Fibroblast of villous mesenchyme (primary cell): ENCODE measurements around the gene ITGA11. TPM values are rescaled to one million over a fixed set of nuclear protein-coding genes. Genes with fewer than 3 reads are reported as not detected.

Source experiments
- DNase-seq: peaks from one replicate; pipeline ENCODE4 v3.0.0-alpha.2; 2010; ENCODE audit warnings: low read depth
- H3K4me3 ChIP-seq: 2 replicates; pipeline ENCODE4 v1.5.1; 2011; ENCODE audit warnings: low read depth, mild to moderate bottlenecking, low read length
- total RNA-seq: library from RNA; depleted of rRNA; stranded (reverse); fragments of >200 nt; gene quantifications from 2 replicates; pipeline ENCODE4 v1.2.3, GENCODE V29; 2012
- TF ChIP-seq, protein P1 (sequence below): IDR thresholded peaks from 2 replicates; pipeline ENCODE4 v1.5.1; 2012; ENCODE audit warnings: low read depth, mild to moderate bottlenecking, low read length; ENCODE audit not compliant: insufficient read depth

The ITGA11 gene
- total RNA-seq, 1 donor, result 87.7 TPM

DNA sequence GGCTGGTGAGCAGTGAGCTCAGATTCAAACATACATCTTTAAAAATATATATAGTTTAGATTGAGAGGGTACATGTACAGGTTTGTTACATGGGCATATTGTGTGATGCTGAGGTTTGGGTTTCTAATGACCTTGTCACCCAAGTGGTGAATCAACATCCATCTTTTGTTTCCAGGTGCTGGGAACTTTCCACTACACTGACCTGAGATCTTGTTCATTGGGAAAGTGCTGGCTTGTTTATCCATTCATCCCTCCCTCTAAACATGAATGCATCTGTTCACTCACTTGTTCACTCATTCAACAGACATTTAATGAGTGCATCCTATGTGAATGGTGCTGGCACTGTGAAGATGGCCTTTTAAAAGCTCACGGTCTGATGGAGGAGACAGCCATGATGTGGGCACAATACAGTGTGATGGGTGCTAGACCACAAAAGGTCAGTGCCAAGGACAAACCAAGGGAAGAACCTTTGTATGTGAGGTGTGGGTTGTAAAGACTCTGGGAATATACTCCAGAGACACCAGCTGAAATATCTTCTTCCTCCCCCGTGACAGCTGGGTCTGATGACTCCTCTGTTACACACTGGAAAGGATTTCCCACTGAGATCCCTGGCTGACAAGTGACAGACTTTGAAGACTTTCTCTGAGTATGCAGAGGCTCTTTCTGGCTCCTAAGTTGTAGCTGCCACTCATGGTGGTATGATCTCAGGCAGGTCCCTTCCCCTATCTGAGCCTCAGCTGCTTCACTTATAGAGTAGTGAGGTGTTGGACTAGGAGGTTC is 16.2 kb upstream of the ITGA11 start:
- TF ChIP-seq, protein P1, sequence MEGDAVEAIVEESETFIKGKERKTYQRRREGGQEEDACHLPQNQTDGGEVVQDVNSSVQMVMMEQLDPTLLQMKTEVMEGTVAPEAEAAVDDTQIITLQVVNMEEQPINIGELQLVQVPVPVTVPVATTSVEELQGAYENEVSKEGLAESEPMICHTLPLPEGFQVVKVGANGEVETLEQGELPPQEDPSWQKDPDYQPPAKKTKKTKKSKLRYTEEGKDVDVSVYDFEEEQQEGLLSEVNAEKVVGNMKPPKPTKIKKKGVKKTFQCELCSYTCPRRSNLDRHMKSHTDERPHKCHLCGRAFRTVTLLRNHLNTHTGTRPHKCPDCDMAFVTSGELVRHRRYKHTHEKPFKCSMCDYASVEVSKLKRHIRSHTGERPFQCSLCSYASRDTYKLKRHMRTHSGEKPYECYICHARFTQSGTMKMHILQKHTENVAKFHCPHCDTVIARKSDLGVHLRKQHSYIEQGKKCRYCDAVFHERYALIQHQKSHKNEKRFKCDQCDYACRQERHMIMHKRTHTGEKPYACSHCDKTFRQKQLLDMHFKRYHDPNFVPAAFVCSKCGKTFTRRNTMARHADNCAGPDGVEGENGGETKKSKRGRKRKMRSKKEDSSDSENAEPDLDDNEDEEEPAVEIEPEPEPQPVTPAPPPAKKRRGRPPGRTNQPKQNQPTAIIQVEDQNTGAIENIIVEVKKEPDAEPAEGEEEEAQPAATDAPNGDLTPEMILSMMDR, result no peak
- no peak overlapping the region for H3K4me3 ChIP-seq
- DNase-seq, result no peak

DNA sequence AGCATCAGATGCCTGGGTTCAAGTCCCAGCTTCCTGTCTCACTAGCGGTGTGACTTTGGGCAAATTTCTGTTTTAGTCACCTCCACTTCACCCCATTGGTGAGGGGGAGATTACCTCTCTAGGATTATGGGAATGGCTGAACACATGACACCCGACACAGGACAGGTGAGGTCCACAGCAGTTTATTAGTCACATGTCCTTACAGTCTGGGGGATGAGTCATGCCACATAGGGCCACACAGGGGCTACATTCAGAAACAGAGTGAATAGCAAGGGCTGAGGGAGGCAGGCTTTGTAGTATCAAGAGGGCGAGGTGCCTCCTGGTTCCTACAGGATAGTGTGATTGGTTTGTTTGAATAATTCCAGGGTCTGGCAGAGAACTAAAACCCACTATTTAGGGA is 15.2 kb upstream of the ITGA11 start:
- H3K4me3 ChIP-seq, result no peak overlapping the region
- TF ChIP-seq, protein P1, result no peak
- DNase-seq, result no peak

DNA sequence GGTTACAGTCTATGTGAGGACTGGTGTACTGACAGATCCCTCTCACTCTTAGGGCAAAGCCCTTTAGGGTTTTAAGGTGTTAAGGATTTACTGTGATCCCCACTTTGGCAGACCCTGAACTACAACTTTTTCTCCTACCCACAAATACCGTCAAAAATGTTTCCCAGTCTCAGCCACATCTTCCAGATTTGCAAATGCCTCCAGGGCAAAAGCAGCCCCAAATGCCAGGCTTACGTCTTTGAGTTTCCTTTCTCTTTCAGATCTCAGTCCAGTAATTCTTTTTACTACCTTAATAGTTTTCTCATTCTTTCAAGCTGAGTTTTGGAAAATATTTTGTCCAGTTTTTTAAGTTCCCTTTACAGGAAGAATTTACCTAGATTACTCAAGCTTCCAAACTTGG is 13.4 kb upstream of the ITGA11 start:
- DNase-seq, result no peak
- TF ChIP-seq, protein P1, result no peak
- H3K4me3 ChIP-seq, result no peak overlapping the region

DNA sequence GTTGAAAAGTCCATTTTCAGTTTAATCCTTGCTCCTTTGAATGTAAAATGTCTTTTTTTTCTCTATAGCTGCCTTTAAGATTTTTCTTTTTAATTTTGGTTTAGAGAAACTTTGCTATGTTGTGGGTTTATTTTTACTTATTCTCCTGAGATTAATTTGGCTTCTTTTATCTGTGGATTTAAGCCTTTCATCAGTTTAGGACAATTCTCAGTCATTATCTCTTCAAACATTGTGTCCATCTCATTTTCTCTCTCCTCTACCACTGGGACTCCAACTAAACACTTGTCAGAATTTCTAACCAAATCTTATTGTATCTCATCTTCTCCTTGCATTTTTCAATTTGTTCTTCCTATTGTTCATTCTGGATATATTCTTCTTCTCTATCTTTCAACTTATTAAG is 12.4 kb upstream of the ITGA11 start:
- TF ChIP-seq, protein P1, result no peak
- no peak overlapping the region for H3K4me3 ChIP-seq
- DNase-seq, result no peak

DNA sequence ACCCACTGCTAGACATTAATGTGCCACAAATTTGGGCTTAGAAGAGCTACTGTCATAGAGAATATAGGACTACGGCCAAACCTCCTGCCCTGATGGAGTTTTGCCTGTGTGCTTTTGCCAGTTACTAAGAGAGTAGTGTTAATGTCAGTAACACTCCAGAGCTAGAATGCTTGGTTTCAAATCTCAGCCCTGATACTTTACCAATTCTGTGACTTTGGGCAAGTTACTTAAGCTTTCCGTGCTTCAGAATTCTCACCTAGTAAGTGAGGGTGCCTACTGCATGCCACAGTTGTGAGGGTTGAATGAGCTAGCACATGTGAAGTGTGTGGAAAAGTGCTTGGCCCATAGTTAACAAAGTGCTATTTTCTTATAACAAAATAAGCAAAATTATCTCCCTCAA is 10.9 kb upstream of the ITGA11 start:
- H3K4me3 ChIP-seq, result no peak overlapping the region
- TF ChIP-seq, protein P1, result no peak
- no peak for DNase-seq

DNA sequence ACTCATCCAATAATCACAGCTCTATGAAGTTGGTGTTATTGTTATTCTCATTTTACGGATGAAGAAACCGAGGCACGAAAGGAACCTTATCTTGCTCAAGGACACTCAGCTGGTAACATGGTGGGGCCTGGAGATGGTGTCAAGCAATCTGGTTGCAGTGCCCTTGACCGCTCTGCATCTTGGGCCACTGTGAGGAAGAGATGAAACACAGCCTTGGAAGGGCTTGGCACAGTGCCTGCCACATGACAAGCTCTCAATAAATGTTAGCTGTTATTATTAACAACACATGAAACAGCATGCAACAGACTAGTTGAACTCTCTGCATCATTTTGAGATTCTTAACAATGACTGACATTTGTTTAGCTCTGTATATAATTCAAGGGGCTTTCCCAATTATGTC is 10.1 kb upstream of the ITGA11 start:
- TF ChIP-seq, protein P1, result no peak
- H3K4me3 ChIP-seq, result no peak overlapping the region
- DNase-seq, result peak; percentile 34
